Measurements from ENCODE around the gene MIA3. TPM values are rescaled to one million over a fixed set of nuclear protein-coding genes. Genes with fewer than 3 reads are reported as not detected.

Gene MIA3
- polyA plus RNA-seq, 1 of the 3 experiments (the other 2 are of a cell fraction) = 51.4 TPM

- TF ChIP-seq CTCF (IDR thresholded peaks at IDR 0.05) (no peak), PBX3 (IDR thresholded peaks at IDR 0.05) (no peak), NRF1 (IDR thresholded peaks at IDR 0.05; ENCODE audit: low read depth, low read length) (no peak), FOXJ3 (CRISPR knock-in tag; IDR thresholded peaks at IDR 0.05) (no peak), POLR2AphosphoS5 (IDR thresholded peaks at IDR 0.05; ENCODE audit: low read depth, low read length) (no peak), USF1 (IDR thresholded peaks at IDR 0.05; ENCODE audit: borderline replicate concordance, low read depth) (no peak), JUND (IDR thresholded peaks at IDR 0.05) (no peak), EZH2phosphoT487 (IDR thresholded peaks at IDR 0.05; ENCODE audit: borderline replicate concordance, low read depth) (no peak), SMC3 (IDR thresholded peaks at IDR 0.05; ENCODE audit: low read depth, low read length) (no peak), GABPA (IDR thresholded peaks at IDR 0.05; ENCODE audit: low read depth) (no peak), REST (IDR thresholded peaks at IDR 0.05; ENCODE audit: low read depth, low read length) (no peak)
These were observed 1.4 kb upstream of the MIA3 start (continued) for GRCh38 chr1:222616525-222616924.

- H3F3A ChIP-seq (replicated peaks; ENCODE audit: insufficient read depth) = no peaks in the 10 kb centered on the region
- WGBS (ENCODE audit: low lambda C conversion rate) = under 1% methylated on average over 28 of the region's 37 CpGs
- CTCF ChIA-PET = interaction anchor here (1.2 to 4.4 kb wide), 3 partner anchors 16 to 152 kb away, joined by 3 to 26 read pairs (median 26); no protein-coding TSS in a partner anchor
- H3K27ac ChIP-seq (ENCODE audit: low read depth in 2 of 2, low read length in 1 of 2) = peak overlapping the region; percentile 53 to 73
- peaks cover 5 to 10% of the 10 kb centered on the region in 2 experiments; a peak in 2 of 4 replicates for H3K4me1 ChIP-seq (ENCODE audit: control insufficient read depth in 1 of 2, insufficient read depth in 2 of 2, low read depth in 1 of 2, low read length in 1 of 2)
- peak overlapping the region; percentile 89 for H3K4me2 ChIP-seq
- peak overlapping the region; percentile 56 to 59 for H3K4me3 ChIP-seq (ENCODE audit: low read depth in 2 of 2, low read length in 1 of 2)
- H3K79me2 ChIP-seq (ENCODE audit: insufficient read depth) = peaks cover 26% of the 10 kb centered on the region
- H3K27me3 ChIP-seq (ENCODE audit: insufficient read depth) = no peaks in the 10 kb centered on the region
- DNase-seq = no peak
- H3K9me2 ChIP-seq = no peaks in the 10 kb centered on the region
- POLR2A ChIA-PET = no interaction called here
- peaks cover 3 to 10% of the 10 kb centered on the region in 2 experiments for H3K36me3 ChIP-seq (replicated peaks in 1 of 2; ENCODE audit: control insufficient read depth in 1 of 2, insufficient read depth in 2 of 2, low read length in 1 of 2)
- H3K9ac ChIP-seq = peak overlapping the region; percentile 66; the same call in 1 of the 2 replicates
- H3K9me3 ChIP-seq = no peaks in the 10 kb centered on the region
- no peaks in the 10 kb centered on the region for H4K20me1 ChIP-seq (ENCODE audit: insufficient read depth)
- peak overlapping the region; percentile 100 for H2AFZ ChIP-seq (ENCODE audit: low read depth)
- TF ChIP-seq REST (IDR thresholded peaks at IDR 0.05; ENCODE audit: low read depth, low read length) (no peak), EP300 (IDR thresholded peaks at IDR 0.05; ENCODE audit: borderline replicate concordance in 1 of 2, low read depth in 1 of 2, low read length in 1 of 2) (peak in 1 of 2 experiments; percentile 4; a peak in 1 of 4 replicates), MAX (IDR thresholded peaks at IDR 0.05; ENCODE audit: low read depth) (peak; percentile 68), MXI1 (IDR thresholded peaks at IDR 0.05; ENCODE audit: low read depth, low read length) (peak; percentile 62), TAF1 (IDR thresholded peaks at IDR 0.05; ENCODE audit: borderline replicate concordance, low read depth, low read length) (peak; percentile 52; the same call in 1 of the 2 replicates), USF1 (IDR thresholded peaks at IDR 0.05; ENCODE audit: borderline replicate concordance, low read depth) (0 out of 2 replicates have a peak, but pooled peaks have one; percentile 50)
These were observed 438 bp upstream of the MIA3 start for GRCh38 chr1:222617367-222617951.
